Nephron (organoid): ENCODE data around the gene ACTL7B.

ENCODE experiments used
- H3K27ac Mint-ChIP-seq, 3 experiments: 2 replicates each; pipeline ENCODE4 v1.8.0; 2020; ENCODE audit warnings: mixed read lengths in 3 of 3, mild to moderate bottlenecking in 2 of 3, moderate library complexity in 1 of 3
- H3K27me3 Mint-ChIP-seq: 2 replicates; pipeline ENCODE4 v1.8.0; 2021; ENCODE audit warnings: low read depth, mild to moderate bottlenecking, moderate library complexity, mixed read lengths
- H3K36me3 Mint-ChIP-seq: 2 replicates; pipeline ENCODE4 v1.8.0; 2020; ENCODE audit warnings: low read depth, mixed read lengths
- H3K4me1 Mint-ChIP-seq: 2 replicates; pipeline ENCODE4 v1.8.0; 2020; ENCODE audit warnings: mixed read lengths
- H3K4me3 Mint-ChIP-seq, 3 experiments: 2 replicates each; pipeline ENCODE4 v1.8.0; 2020; ENCODE audit warnings: mild to moderate bottlenecking in 3 of 3, mixed read lengths in 3 of 3, moderate library complexity in 2 of 3
- H3K9me3 Mint-ChIP-seq: 2 replicates; pipeline ENCODE4 v1.8.0; 2020; ENCODE audit warnings: mixed read lengths
- CTCF ChIP-seq, 3 experiments: fragments of 200-600 bp; sonication (generic); IDR thresholded peaks; one replicate each; pipeline ENCODE4 v1.5.0; 2021; ENCODE audit warnings: antibody characterized with exemption in 3 of 3; ENCODE audit not compliant: unreplicated experiment in 3 of 3

The ACTL7B gene

GRCh38 chr9:108884701-108885100 lies 28.9 kb upstream of the ACTL7B start:
- Mint-ChIP-seq H3K9me3 (peaks cover 2% of the 10 kb centered on the region), H3K36me3 (peaks cover 65% of the 10 kb centered on the region), H3K27me3 (no peaks in the 10 kb centered on the region), H3K4me1 (peaks cover 6% of the 10 kb centered on the region), H3K4me3 (no peak overlapping the region), H3K27ac (no peak overlapping the region)
- no peak for TF ChIP-seq CTCF (IDR thresholded peaks at IDR 0.05; ENCODE audit: unreplicated experiment in 3 of 3)

GRCh38 chr9:108883085-108883484 lies 27.3 kb upstream of the ACTL7B start:
- TF ChIP-seq CTCF (IDR thresholded peaks at IDR 0.05; ENCODE audit: unreplicated experiment in 3 of 3) = no peak
- Mint-ChIP-seq H3K27me3 (no peaks in the 10 kb centered on the region), H3K27ac (no peak overlapping the region), H3K36me3 (peaks cover 67% of the 10 kb centered on the region), H3K4me3 (no peak overlapping the region), H3K4me1 (peaks cover 6% of the 10 kb centered on the region), H3K9me3 (peaks cover 2% of the 10 kb centered on the region)

GRCh38 chr9:108882052-108882888 lies 26.5 kb upstream of the ACTL7B start:
- H3K36me3 Mint-ChIP-seq = peaks cover 71% of the 10 kb centered on the region
- peaks cover 6% of the 10 kb centered on the region for H3K4me1 Mint-ChIP-seq
- no peak for TF ChIP-seq CTCF (IDR thresholded peaks at IDR 0.05; ENCODE audit: unreplicated experiment in 3 of 3)
- H3K4me3 Mint-ChIP-seq = no peak overlapping the region
- H3K9me3 Mint-ChIP-seq = peaks cover 2% of the 10 kb centered on the region
- no peaks in the 10 kb centered on the region for H3K27me3 Mint-ChIP-seq
- no peak overlapping the region for H3K27ac Mint-ChIP-seq

GRCh38 chr9:108880738-108881316 lies 25.0 kb upstream of the ACTL7B start:
- Mint-ChIP-seq H3K4me1 (peaks cover 2% of the 10 kb centered on the region), H3K36me3 (peaks cover 73% of the 10 kb centered on the region)
- TF ChIP-seq CTCF (IDR thresholded peaks at IDR 0.05; ENCODE audit: unreplicated experiment in 3 of 3) = no peak

GRCh38 chr9:108877524-108877923 lies 21.7 kb upstream of the ACTL7B start:
- Mint-ChIP-seq H3K4me1 (no peaks in the 10 kb centered on the region), H3K9me3 (no peaks in the 10 kb centered on the region), H3K27ac (no peak overlapping the region), H3K36me3 (peaks cover 81% of the 10 kb centered on the region), H3K27me3 (no peaks in the 10 kb centered on the region), H3K4me3 (no peak overlapping the region)
- TF ChIP-seq CTCF (IDR thresholded peaks at IDR 0.05; ENCODE audit: unreplicated experiment in 3 of 3) = no peak

More at GRCh38 chr9:108880738-108881316, 25.0 kb upstream of the ACTL7B start:
- Mint-ChIP-seq H3K4me3 (no peak overlapping the region), H3K27ac (no peak overlapping the region), H3K27me3 (no peaks in the 10 kb centered on the region), H3K9me3 (peaks cover 2% of the 10 kb centered on the region)
